Vagina (tissue), 2 donors: ENCODE measurements around the gene ERC2. TPM values are rescaled to one million over a fixed set of nuclear protein-coding genes. Genes with fewer than 3 reads are reported as not detected.

Experiments used
- DNase-seq, 2 donors: peaks; one replicate each; pipeline ENCODE4 v3.0.0-alpha.2; 2017; ENCODE audit errors: extremely low spot score in 2 of 2
- H3K27ac ChIP-seq: fragments of 200-600 bp; sonication (generic); one replicate; pipeline ENCODE4 v1.5.1; 2019
- H3K27me3 ChIP-seq: fragments of 200-600 bp; sonication (generic); one replicate; pipeline ENCODE4 v1.5.1; 2019
- H3K36me3 ChIP-seq, 2 donors: fragments of 200-600 bp; sonication (generic); one replicate each; pipeline ENCODE4 v1.5.1; 2017 to 2019
- H3K4me1 ChIP-seq: fragments of 200-600 bp; sonication (generic); one replicate; pipeline ENCODE4 v1.5.1; 2019
- H3K4me3 ChIP-seq, 2 donors: fragments of 200-600 bp; sonication (generic); 1 replicate in 1 of 2; 2 replicates in 1 of 2; pipeline ENCODE4 v1.5.1; 2016 to 2019
- H3K9me3 ChIP-seq: fragments of 200-600 bp; sonication (generic); one replicate; pipeline ENCODE4 v1.5.1; 2019
- POLR2A ChIP-seq, 2 donors: fragments of 450-650 bp; IDR thresholded peaks; one replicate each; pipeline ENCODE4 v1.6.1; 2017; ENCODE audit warnings: antibody characterized with exemption in 2 of 2, mild to moderate bottlenecking in 2 of 2, moderate library complexity in 2 of 2
- POLR2AphosphoS5 ChIP-seq, 2 donors: sonication (generic); formaldehyde crosslinking; IDR thresholded peaks; one replicate each; pipeline ENCODE4 v1.9.0; 2017; ENCODE audit warnings: antibody characterized with exemption in 2 of 2, mild to moderate bottlenecking in 2 of 2, low read depth in 1 of 2; ENCODE audit not compliant: insufficient read depth in 1 of 2
- intact Hi-C: fragments of 100-400 bp; cut with DNase I; formaldehyde crosslinking; loops from one replicate; pipeline ENCODE4 v1.15.1; 2023
- total RNA-seq: library from RNA; depleted of rRNA; stranded (reverse); fragments of >200 nt; gene quantifications from one replicate; pipeline ENCODE4 v1.2.3, GENCODE V29; 2016
- TF ChIP-seq, protein P1 (sequence below), 3 experiments: fragments of 450-650 bp in 2 of 3; fragments of 200-600 bp in 1 of 3; sonication (generic) in 1 of 3; IDR thresholded peaks; one replicate each; pipeline ENCODE4 v1.5.1; 2017 to 2019; ENCODE audit warnings: antibody characterized with exemption in 3 of 3, mild to moderate bottlenecking in 2 of 3, moderate library complexity in 2 of 3

Gene ERC2
- total RNA-seq, 1 donor from 2014 or later, result 1.2 TPM

DNA sequence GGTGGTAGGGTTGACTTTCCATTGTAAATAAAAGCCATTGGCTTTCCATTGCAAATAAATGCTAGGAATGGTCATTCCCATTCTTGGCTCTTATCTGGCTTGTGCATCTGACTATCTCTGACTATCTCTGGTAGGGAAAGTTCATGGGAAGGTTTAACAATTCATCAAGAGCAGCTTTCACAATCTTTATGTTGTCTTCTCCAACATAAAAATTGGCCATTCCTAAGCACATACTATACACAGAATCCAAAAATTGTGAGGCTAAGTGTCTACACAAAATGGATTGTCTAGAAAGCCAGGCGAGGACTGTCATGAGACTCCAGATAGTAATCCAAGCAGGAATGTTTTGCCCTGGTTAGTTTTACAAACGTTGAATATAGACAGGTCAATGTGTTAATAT, 926.8 kb downstream of the ERC2 start:
- DNase-seq, result no peak

DNA sequence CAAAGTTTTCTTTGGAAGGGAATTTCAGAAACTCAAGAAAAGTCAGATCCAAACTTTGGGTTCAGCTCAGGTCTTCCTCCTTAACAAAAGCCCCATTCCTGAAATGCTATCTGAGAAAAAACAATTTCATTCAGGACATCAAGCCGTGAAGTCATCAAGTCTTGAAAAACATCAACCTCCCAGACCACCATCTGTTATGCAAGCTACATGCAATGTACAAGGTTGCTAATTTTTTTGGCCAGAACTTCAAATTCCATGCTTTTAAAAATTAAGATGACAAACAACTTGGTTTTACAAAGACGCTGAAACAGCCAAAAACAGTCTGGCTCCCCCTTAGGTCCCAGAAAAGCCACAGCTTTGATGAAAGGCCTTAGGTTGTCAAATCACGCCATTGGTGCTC, 927.3 kb downstream of the ERC2 start:
- DNase-seq, result no peak
- H3K27me3 ChIP-seq, result no peaks in the 10 kb centered on the region
- no peaks in the 10 kb centered on the region for H3K9me3 ChIP-seq
- H3K27ac ChIP-seq, result no peak overlapping the region
- TF ChIP-seq POLR2AphosphoS5 (IDR thresholded peaks at IDR 0.05; ENCODE audit: insufficient read depth in 1 of 2, low read depth in 1 of 2) (no peak), POLR2A (IDR thresholded peaks at IDR 0.05) (no peak)
- TF ChIP-seq, protein P1, sequence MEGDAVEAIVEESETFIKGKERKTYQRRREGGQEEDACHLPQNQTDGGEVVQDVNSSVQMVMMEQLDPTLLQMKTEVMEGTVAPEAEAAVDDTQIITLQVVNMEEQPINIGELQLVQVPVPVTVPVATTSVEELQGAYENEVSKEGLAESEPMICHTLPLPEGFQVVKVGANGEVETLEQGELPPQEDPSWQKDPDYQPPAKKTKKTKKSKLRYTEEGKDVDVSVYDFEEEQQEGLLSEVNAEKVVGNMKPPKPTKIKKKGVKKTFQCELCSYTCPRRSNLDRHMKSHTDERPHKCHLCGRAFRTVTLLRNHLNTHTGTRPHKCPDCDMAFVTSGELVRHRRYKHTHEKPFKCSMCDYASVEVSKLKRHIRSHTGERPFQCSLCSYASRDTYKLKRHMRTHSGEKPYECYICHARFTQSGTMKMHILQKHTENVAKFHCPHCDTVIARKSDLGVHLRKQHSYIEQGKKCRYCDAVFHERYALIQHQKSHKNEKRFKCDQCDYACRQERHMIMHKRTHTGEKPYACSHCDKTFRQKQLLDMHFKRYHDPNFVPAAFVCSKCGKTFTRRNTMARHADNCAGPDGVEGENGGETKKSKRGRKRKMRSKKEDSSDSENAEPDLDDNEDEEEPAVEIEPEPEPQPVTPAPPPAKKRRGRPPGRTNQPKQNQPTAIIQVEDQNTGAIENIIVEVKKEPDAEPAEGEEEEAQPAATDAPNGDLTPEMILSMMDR (IDR thresholded peaks at IDR 0.05), result no peak
- H3K4me1 ChIP-seq, result no peaks in the 10 kb centered on the region
- no peak overlapping the region for H3K4me3 ChIP-seq
- intact Hi-C loops, result no loop called here
- H3K36me3 ChIP-seq, result no peaks in the 10 kb centered on the region

More for the DNA sequence above, 926.8 kb downstream of the ERC2 start:
- Histone ChIP-seq H3K9me3 (no peaks in the 10 kb centered on the region), H3K4me1 (no peaks in the 10 kb centered on the region), H3K27me3 (no peaks in the 10 kb centered on the region), H3K27ac (no peak overlapping the region), H3K4me3 (no peak overlapping the region), H3K36me3 (no peaks in the 10 kb centered on the region)
- TF ChIP-seq, protein P1 (IDR thresholded peaks at IDR 0.05), result no peak
- no peak for TF ChIP-seq POLR2AphosphoS5 (IDR thresholded peaks at IDR 0.05; ENCODE audit: insufficient read depth in 1 of 2, low read depth in 1 of 2)
- TF ChIP-seq POLR2A (IDR thresholded peaks at IDR 0.05), result no peak
- intact Hi-C loops, result no loop called here

DNA sequence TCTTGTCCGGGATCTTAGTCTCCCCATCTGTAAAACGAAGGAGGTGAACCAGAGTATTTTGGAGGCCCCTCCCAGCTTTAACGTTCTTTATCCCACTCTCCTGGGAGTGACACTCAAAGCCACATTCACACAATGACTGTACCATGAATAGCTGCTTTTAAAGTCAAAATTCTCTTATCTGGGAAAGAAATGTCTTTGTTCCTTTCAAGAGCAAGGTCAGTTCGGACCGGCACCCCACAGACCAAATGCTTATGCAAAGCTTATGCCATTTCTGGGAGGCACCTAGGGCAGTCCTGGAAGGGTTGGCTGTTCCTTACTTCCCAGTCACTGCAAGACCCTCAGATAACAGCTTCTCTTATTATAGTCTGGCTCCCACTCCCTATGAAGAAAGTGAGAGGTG, 927.7 kb downstream of the ERC2 start:
- no peaks in the 10 kb centered on the region for H3K9me3 ChIP-seq
- intact Hi-C loops, result no loop called here
- TF ChIP-seq POLR2AphosphoS5 (IDR thresholded peaks at IDR 0.05; ENCODE audit: insufficient read depth in 1 of 2, low read depth in 1 of 2) (no peak), POLR2A (IDR thresholded peaks at IDR 0.05) (no peak)
- TF ChIP-seq, protein P1 (IDR thresholded peaks at IDR 0.05), result no peak
- H3K27ac ChIP-seq, result no peak overlapping the region
- H3K4me3 ChIP-seq, result no peak overlapping the region
- no peaks in the 10 kb centered on the region for H3K36me3 ChIP-seq
- H3K4me1 ChIP-seq, result no peaks in the 10 kb centered on the region
- no peaks in the 10 kb centered on the region for H3K27me3 ChIP-seq
- DNase-seq, result no peak

DNA sequence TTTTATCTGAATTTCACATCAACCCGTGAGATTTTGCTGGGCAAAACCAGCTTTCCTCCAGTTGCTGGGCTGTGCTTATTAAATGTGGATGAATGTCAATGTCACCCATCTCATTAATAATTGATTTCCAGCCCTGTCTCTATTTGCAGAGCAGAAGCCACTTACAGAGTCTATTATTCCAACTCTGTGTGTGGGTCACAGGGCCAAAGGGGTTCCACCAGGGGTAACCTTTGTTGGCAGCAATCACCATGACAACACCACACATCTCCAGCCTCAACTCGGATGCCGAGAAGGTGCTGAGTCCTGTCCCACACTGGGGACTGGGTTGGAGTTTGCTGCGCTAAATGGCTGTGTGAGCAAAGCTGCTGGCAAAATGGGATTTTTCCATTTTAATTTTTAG, 930.1 kb downstream of the ERC2 start:
- Histone ChIP-seq H3K36me3 (no peaks in the 10 kb centered on the region), H3K4me3 (no peak overlapping the region), H3K27me3 (no peaks in the 10 kb centered on the region), H3K9me3 (no peaks in the 10 kb centered on the region), H3K4me1 (no peaks in the 10 kb centered on the region), H3K27ac (no peak overlapping the region)
- intact Hi-C loops, result no loop called here
- TF ChIP-seq, protein P1 (IDR thresholded peaks at IDR 0.05), result no peak
- TF ChIP-seq POLR2A (IDR thresholded peaks at IDR 0.05) (no peak), POLR2AphosphoS5 (IDR thresholded peaks at IDR 0.05; ENCODE audit: insufficient read depth in 1 of 2, low read depth in 1 of 2) (no peak)
- no peak for DNase-seq

DNA sequence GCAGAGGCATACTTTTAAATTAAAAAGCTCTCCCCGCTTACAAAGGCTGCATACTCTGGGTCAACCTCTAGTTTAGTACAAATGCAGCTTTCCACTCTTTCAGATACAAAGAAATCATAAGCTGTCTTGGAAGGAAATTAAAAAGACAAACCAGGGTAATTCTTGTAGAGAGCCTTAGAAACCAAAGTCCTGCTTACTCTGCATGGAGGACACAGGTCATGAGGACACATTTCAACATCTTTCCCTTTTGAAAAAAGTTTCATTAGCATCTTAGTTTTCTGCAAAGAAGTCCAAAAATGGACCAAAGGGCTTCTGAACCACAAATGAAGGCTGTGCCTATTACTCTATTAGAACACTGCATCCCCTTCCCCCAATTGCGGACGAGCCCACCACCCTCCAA, 930.7 kb downstream of the ERC2 start:
- Histone ChIP-seq H3K9me3 (no peaks in the 10 kb centered on the region), H3K36me3 (no peaks in the 10 kb centered on the region), H3K27me3 (no peaks in the 10 kb centered on the region), H3K4me1 (no peaks in the 10 kb centered on the region), H3K4me3 (no peak overlapping the region), H3K27ac (no peak overlapping the region)
- no peak for DNase-seq
- TF ChIP-seq POLR2A (IDR thresholded peaks at IDR 0.05) (no peak), POLR2AphosphoS5 (IDR thresholded peaks at IDR 0.05; ENCODE audit: insufficient read depth in 1 of 2, low read depth in 1 of 2) (no peak)
- TF ChIP-seq, protein P1 (IDR thresholded peaks at IDR 0.05), result no peak
- intact Hi-C loops, result no loop called here
